B cell (primary cell): ENCODE measurements around the gene PLVAP. TPM values are rescaled to one million over a fixed set of nuclear protein-coding genes. Genes with fewer than 3 reads are reported as not detected.

Experiments used
- ATAC-seq: fragments of 200-7000 bp; cut with Tn5 transposase; one replicate; pipeline ENCODE4 v1.10.0; 2021; ENCODE audit warnings: low read depth, mild to moderate bottlenecking, moderate number of reproducible peaks, moderate library complexity
- CTCF ChIA-PET: fragments of 350-600 bp; sonication (Branson Sonifier 250); formaldehyde crosslinking; loops from one replicate; lab custom pipeline; 2021; ENCODE audit warnings: antibody characterized with exemption, inconsistent platforms; lab: Charles Lee
- POLR2A ChIA-PET: fragments of 350-600 bp; sonication (Branson Sonifier 250); formaldehyde crosslinking; loops from one replicate; lab custom pipeline; 2021; ENCODE audit warnings: antibody characterized with exemption; lab: Charles Lee
- DNase-seq: peaks from one replicate; pipeline ENCODE4 v3.0.0; 2013
- H2AFZ ChIP-seq: 2 replicates; pipeline ENCODE4 v1.6.1; 2012; ENCODE audit warnings: mild to moderate bottlenecking, low read depth, low read length; ENCODE audit not compliant: insufficient read depth, poor library complexity, severe bottlenecking
- H3K27ac ChIP-seq, 2 donors: 1 replicate in 1 of 2; 2 replicates in 1 of 2; pipeline ENCODE4 v1.5.1; 2012 to 2013; ENCODE audit warnings: low read length in 2 of 2, mild to moderate bottlenecking in 2 of 2, moderate library complexity in 1 of 2
- H3K27me3 ChIP-seq, 4 experiments: fragments of 200-600 bp in 1 of 4; sonication (generic) in 1 of 4; replicated peaks in 1 of 4; 1 replicate in 2 of 4; 2 replicates in 2 of 4; pipeline versions ENCODE4 v1.6.1 to v1.7.0; 2013 to 2016; ENCODE audit warnings: low read length in 3 of 4, mild to moderate bottlenecking in 2 of 4, mixed read lengths in 1 of 4, moderate library complexity in 1 of 4; ENCODE audit not compliant: insufficient read depth in 4 of 4, control insufficient read depth in 3 of 4; ENCODE audit errors: control extremely low read depth in 1 of 4
- H3K36me3 ChIP-seq, 2 experiments: replicated peaks in 1 of 2; 1 replicate in 1 of 2; 2 replicates in 1 of 2; pipeline versions ENCODE4 v1.6.1 to v1.7.1; 2013; ENCODE audit warnings: low read length in 1 of 2; ENCODE audit not compliant: insufficient read depth in 2 of 2, control insufficient read depth in 1 of 2; ENCODE audit errors: control extremely low read depth in 1 of 2, extremely low read depth in 1 of 2
- H3K4me1 ChIP-seq, 2 donors: fragments of 200-600 bp in 1 of 2; sonication (generic) in 1 of 2; 1 replicate in 1 of 2; 2 replicates in 1 of 2; pipeline versions ENCODE4 v1.5.1 to v1.6.1; 2013 to 2017; ENCODE audit warnings: low read length in 2 of 2; ENCODE audit not compliant: control insufficient read depth in 2 of 2, insufficient read depth in 2 of 2
- H3K4me2 ChIP-seq: replicated peaks from 2 replicates; pipeline ENCODE3; 2012; ENCODE audit warnings: mild to moderate bottlenecking, low read depth, low read length; ENCODE audit not compliant: poor library complexity, severe bottlenecking
- H3K4me3 ChIP-seq, 5 experiments: fragments of 200-600 bp in 1 of 5; sonication (generic) in 1 of 5; 1 replicate in 3 of 5; 2 replicates in 2 of 5; pipeline versions ENCODE4 v1.5.1 to v1.7.0; 2011 to 2016; ENCODE audit warnings: low read length in 4 of 5, mild to moderate bottlenecking in 4 of 5, low read depth in 2 of 5, control low read depth in 1 of 5, moderate library complexity in 1 of 5; ENCODE audit not compliant: insufficient read depth in 1 of 5; ENCODE audit errors: control extremely low read depth in 1 of 5, extremely low read depth in 1 of 5
- H3K79me2 ChIP-seq: fragments of 200-600 bp; sonication (generic); one replicate; pipeline ENCODE4 v1.6.0; 2016; ENCODE audit warnings: low read length; ENCODE audit not compliant: control insufficient read depth, insufficient read depth
- H3K9ac ChIP-seq: fragments of 200-600 bp; sonication (generic); 2 replicates; pipeline ENCODE4 v1.6.1; 2017; ENCODE audit warnings: mild to moderate bottlenecking, low read length, moderate library complexity
- H3K9me3 ChIP-seq, 3 donors: one replicate each; pipeline versions ENCODE4 v1.6.1 to v1.7.1; 2013; ENCODE audit warnings: low read length in 2 of 3; ENCODE audit not compliant: control insufficient read depth in 2 of 3, insufficient read depth in 1 of 3; ENCODE audit errors: control extremely low read depth in 1 of 3
- H4K20me1 ChIP-seq: 2 replicates; pipeline ENCODE4 v1.6.0; 2012; ENCODE audit warnings: mild to moderate bottlenecking, low read length; ENCODE audit not compliant: insufficient read depth, control insufficient read depth, poor library complexity, severe bottlenecking
- H3K27ac Mint-ChIP-seq: one replicate; pipeline ENCODE4 v1.8.0; 2021; ENCODE audit warnings: mixed read lengths
- H3K27me3 Mint-ChIP-seq: one replicate; pipeline ENCODE4 v1.8.0; 2021; ENCODE audit warnings: mixed read lengths
- H3K4me1 Mint-ChIP-seq: one replicate; pipeline ENCODE4 v1.8.0; 2021; ENCODE audit warnings: mixed read lengths
- H3K4me3 Mint-ChIP-seq: one replicate; pipeline ENCODE4 v1.8.0; 2021; ENCODE audit warnings: mixed read lengths
- H3K9me3 Mint-ChIP-seq: one replicate; pipeline ENCODE4 v1.8.0; 2022; ENCODE audit warnings: mixed read lengths; ENCODE audit not compliant: insufficient read depth
- CTCF ChIP-seq: fragments of 200-600 bp; IDR thresholded peaks from one replicate; pipeline ENCODE4 v1.8.0; 2022; ENCODE audit warnings: antibody characterized with exemption, mild to moderate bottlenecking
- EZH2 ChIP-seq: IDR thresholded peaks from 2 replicates; pipeline ENCODE4 v1.6.1; 2012; ENCODE audit warnings: borderline replicate concordance, low read depth, mild to moderate bottlenecking, moderate library complexity, low read length; ENCODE audit not compliant: insufficient read depth, poor library complexity, severe bottlenecking
- WGBS: methylation state at CpG from one replicate; pipeline ENCODE4 v1.1.5; 2013; ENCODE audit warnings: missing lambda C conversion rate; ENCODE audit not compliant: insufficient coverage; 5-methylcytosine and 5-hydroxymethylcytosine counted together
- intact Hi-C: fragments of 100-400 bp; cut with micrococcal nuclease; formaldehyde crosslinking; loops from one replicate; pipeline ENCODE4 v1.10.0; 2022
- polyA plus RNA-seq: library from polyadenylated mRNA; depleted of rRNA; stranded (reverse); fragments of >200 nt; gene quantifications from 2 replicates; pipeline ENCODE4 v1.2.3, GENCODE V29; 2012
- total RNA-seq, 2 donors: library from RNA; stranded (reverse); fragments of 120-200 nt in 1 of 2; gene quantifications; 1 replicate in 1 of 2; 2 replicates in 1 of 2; pipeline versions ENCODE4 v1.2.3 to v1.2.4, GENCODE V29; 2013 to 2022

Gene PLVAP
- total and polyA plus RNA-seq, 2 donors (not counting 1 experiment from before 2014, with no cell fraction given), result 0.06 TPM; not detected in 1

GRCh38 chr19:17337675-17338432 is 39.3 kb downstream of the PLVAP start:
- peaks cover 9% of the 10 kb centered on the region for H3K79me2 ChIP-seq
- Mint-ChIP-seq H3K27me3 (no peaks in the 10 kb centered on the region), H3K4me3 (peak overlapping the region; percentile 92), H3K27ac (peak overlapping the region; percentile 92), H3K9me3 (no peaks in the 10 kb centered on the region), H3K4me1 (peaks cover 40% of the 10 kb centered on the region)
- peaks cover 0 to 5% (median 0%) of the 10 kb centered on the region in 3 donors for H3K9me3 ChIP-seq
- WGBS, result 7% methylated on average over 50 of the region's 50 CpGs
- intact Hi-C loops, result loop anchor here (1.0 kb wide), 7 partner anchors 29 to 131 kb away; partner anchors contain the start of genes BABAM1, BST2, DDA1 and USE1
- peak overlapping the region; percentile 90 for H3K9ac ChIP-seq
- H3K36me3 ChIP-seq, result no peaks in the 10 kb centered on the region
- peak overlapping the region; percentile 100 for H2AFZ ChIP-seq
- ChIA-PET POLR2A (interaction anchor here (0.9 kb wide), 1 partner anchor 81 kb away, joined by 3 read pairs; the partner anchor contains the start of gene MVB12A), CTCF (interaction anchor here (0.9 kb wide), 1 partner anchor 29 kb away, joined by 3 read pairs; the partner anchor contains the start of gene DDA1)
- no peaks in the 10 kb centered on the region for H3K27me3 ChIP-seq
- H3K4me1 ChIP-seq, result peaks cover 19 to 33% of the 10 kb centered on the region in 2 donors
- ATAC-seq (no peak), DNase-seq (no peak)
- TF ChIP-seq EZH2 (no peak), CTCF (no peak)
- H4K20me1 ChIP-seq, result no peaks in the 10 kb centered on the region
- peak overlapping the region; percentile 43 to 97 (median 79) for H3K4me3 ChIP-seq
- H3K27ac ChIP-seq, result peak overlapping the region in 1 of 2 donors; percentile 63
- peak overlapping the region; percentile 99 for H3K4me2 ChIP-seq
